Liver (tissue), 9 donors: ENCODE measurements around the gene MEGF11. TPM values are rescaled to one million over a fixed set of nuclear protein-coding genes. Genes with fewer than 3 reads are reported as not detected.

Experiments
- DNase-seq: peaks from one replicate; pipeline ENCODE4 v3.0.0-alpha.2; 2017; ENCODE audit warnings: low spot score
- H3K27ac ChIP-seq, 2 donors: one replicate each; pipeline ENCODE4 v1.7.0; 2013; ENCODE audit warnings: inconsistent platforms in 2 of 2, low read length in 2 of 2, control low read depth in 1 of 2, low read depth in 1 of 2, mild to moderate bottlenecking in 1 of 2
- H3K27me3 ChIP-seq, 4 donors: one replicate each; pipeline versions ENCODE4 v1.6.1 to v1.7.0; 2013; ENCODE audit warnings: low read length in 3 of 4, inconsistent platforms in 1 of 4, mild to moderate bottlenecking in 1 of 4, moderate library complexity in 1 of 4; ENCODE audit not compliant: control insufficient read depth in 4 of 4, insufficient read depth in 4 of 4
- H3K36me3 ChIP-seq, 4 donors: one replicate each; pipeline versions ENCODE4 v1.6.1 to v1.7.0; 2013; ENCODE audit warnings: low read length in 3 of 4, mild to moderate bottlenecking in 3 of 4, low read depth in 1 of 4, moderate library complexity in 1 of 4; ENCODE audit not compliant: control insufficient read depth in 4 of 4, insufficient read depth in 3 of 4
- H3K4me1 ChIP-seq, 4 donors: one replicate each; pipeline versions ENCODE4 v1.6.1 to v1.7.0; 2013; ENCODE audit warnings: low read length in 3 of 4, mild to moderate bottlenecking in 3 of 4, moderate library complexity in 1 of 4; ENCODE audit not compliant: control insufficient read depth in 4 of 4, insufficient read depth in 4 of 4
- H3K4me3 ChIP-seq, 3 donors: one replicate each; pipeline versions ENCODE4 v1.6.1 to v1.7.0; 2013; ENCODE audit warnings: low read length in 3 of 3, control low read depth in 1 of 3, low read depth in 1 of 3, mild to moderate bottlenecking in 1 of 3
- H3K9ac ChIP-seq, 2 donors: one replicate each; pipeline ENCODE4 v1.7.0; 2013; ENCODE audit warnings: low read length in 2 of 2, mild to moderate bottlenecking in 2 of 2, moderate library complexity in 2 of 2, control low read depth in 1 of 2, low read depth in 1 of 2
- H3K9me3 ChIP-seq, 4 donors: one replicate each; pipeline versions ENCODE4 v1.6.1 to v1.7.0; 2013; ENCODE audit warnings: low read length in 3 of 4; ENCODE audit not compliant: control insufficient read depth in 4 of 4
- ATF3 ChIP-seq: IDR thresholded peaks from 2 replicates; pipeline ENCODE4 v1.6.1; 2016; ENCODE audit warnings: antibody characterized with exemption
- CTCF ChIP-seq: fragments of 150-350 bp; IDR thresholded peaks from 2 replicates; pipeline ENCODE4 v1.5.1; 2017; ENCODE audit warnings: improper control_type of control experiment, low read depth, low read length; ENCODE audit not compliant: missing input control
- EGR1 ChIP-seq, 2 donors: IDR thresholded peaks; 2 replicates each; pipeline ENCODE4 v1.6.1; 2016 to 2018; ENCODE audit warnings: antibody characterized with exemption in 2 of 2, low read depth in 2 of 2
- FOXA1 ChIP-seq: IDR thresholded peaks from 2 replicates; pipeline ENCODE4 v1.6.1; 2016; ENCODE audit warnings: antibody characterized with exemption
- FOXA2 ChIP-seq: IDR thresholded peaks from 2 replicates; pipeline ENCODE4 v1.6.1; 2016; ENCODE audit warnings: antibody characterized with exemption
- GABPA ChIP-seq, 2 donors: IDR thresholded peaks in 1 of 2; conservative IDR thresholded peaks in 1 of 2; 2 replicates each; pipeline ENCODE4 v1.6.1; 2016; ENCODE audit warnings: antibody characterized with exemption in 2 of 2, mild to moderate bottlenecking in 1 of 2, moderate library complexity in 1 of 2
- HNF4A ChIP-seq, 2 donors: conservative IDR thresholded peaks; 2 replicates each; pipeline ENCODE4 v1.6.1; 2016; ENCODE audit warnings: antibody characterized with exemption in 2 of 2, mild to moderate bottlenecking in 2 of 2
- HNF4G ChIP-seq: IDR thresholded peaks from 2 replicates; pipeline ENCODE4 v1.6.1; 2016; ENCODE audit warnings: antibody characterized with exemption
- JUND ChIP-seq, 2 donors: IDR thresholded peaks; 2 replicates each; pipeline ENCODE4 v1.6.1; 2016; ENCODE audit warnings: antibody characterized with exemption in 2 of 2
- MAX ChIP-seq: IDR thresholded peaks from 2 replicates; pipeline ENCODE4 v1.6.1; 2016; ENCODE audit warnings: antibody characterized with exemption
- NR2F2 ChIP-seq: IDR thresholded peaks from 2 replicates; pipeline ENCODE4 v1.6.1; 2016; ENCODE audit warnings: antibody characterized with exemption
- RAD21 ChIP-seq, 2 donors: IDR thresholded peaks; 2 replicates each; pipeline ENCODE4 v1.6.1; 2016; ENCODE audit warnings: antibody characterized with exemption in 2 of 2, mild to moderate bottlenecking in 2 of 2
- REST ChIP-seq: IDR thresholded peaks from 2 replicates; pipeline ENCODE4 v1.6.1; 2016; ENCODE audit warnings: antibody characterized with exemption, mild to moderate bottlenecking
- RXRA ChIP-seq, 2 donors: IDR thresholded peaks; 2 replicates each; pipeline ENCODE4 v1.6.1; 2017 to 2018; ENCODE audit warnings: antibody characterized with exemption in 2 of 2, mild to moderate bottlenecking in 1 of 2
- SP1 ChIP-seq: IDR thresholded peaks from 2 replicates; pipeline ENCODE4 v1.6.1; 2018; ENCODE audit warnings: antibody characterized with exemption, mild to moderate bottlenecking
- TAF1 ChIP-seq: conservative IDR thresholded peaks from 2 replicates; pipeline ENCODE4 v1.6.1; 2016; ENCODE audit warnings: antibody characterized with exemption, mild to moderate bottlenecking
- YY1 ChIP-seq: IDR thresholded peaks from 2 replicates; pipeline ENCODE4 v1.6.1; 2016; ENCODE audit warnings: antibody characterized with exemption, mild to moderate bottlenecking
- ZBTB33 ChIP-seq: IDR thresholded peaks from 2 replicates; pipeline ENCODE4 v1.6.1; 2016; ENCODE audit warnings: antibody characterized with exemption
- WGBS: extraction: QIAGEN DNeasy Blood & Tissue Kit; methylation state at CpG from one replicate; pipeline ENCODE4 v1.1.7; 2013; 5-methylcytosine and 5-hydroxymethylcytosine counted together
- polyA plus RNA-seq, 2 donors: library from polyadenylated mRNA; stranded (reverse) in 1 of 2; unstranded in 1 of 2; fragments of 200-250 nt in 1 of 2; fragments of >200 nt in 1 of 2; fragmentation: Nextera tagmentation in 1 of 2; extraction: Ambion mirVana in 1 of 2; gene quantifications; one replicate each; pipeline versions ENCODE4 v1.2.1 to v1.2.3, GENCODE V29; 2013 to 2015
- total RNA-seq, 2 donors: library from RNA; depleted of rRNA; stranded (reverse); fragments of >200 nt; gene quantifications; one replicate each; pipeline ENCODE4 v1.2.3, GENCODE V29; 2014
- donor health status: healthy.
- donor health status: healthy.
- donor health status: healthy.
- donor health status: healthy.
- donor health status: healthy.

Gene MEGF11
- total and polyA plus RNA-seq, 4 donors, result under 0.01 to 0.51 (median 0.03) TPM; not detected in 1

- H3K9ac ChIP-seq, result no peak overlapping the region
- no peak overlapping the region for H3K27ac ChIP-seq
- no peaks in the 10 kb centered on the region for H3K4me1 ChIP-seq
- H3K36me3 ChIP-seq, result peaks cover 0 to 23% (median 4%) of the 10 kb centered on the region in 4 donors
- peak; percentile 19 for DNase-seq
- H3K4me3 ChIP-seq, result no peak overlapping the region
- 97% methylated on average over 4 of the region's 4 CpGs for WGBS
- TF ChIP-seq JUND (IDR thresholded peaks at IDR 0.05) (no peak), CTCF (no peak), FOXA1 (no peak), ZBTB33 (no peak), MAX (no peak), YY1 (no peak), RXRA (IDR thresholded peaks at IDR 0.05) (no peak), REST (no peak), GABPA (IDR thresholded peaks at IDR 0.05 in 1 of 2, conservative IDR thresholded peaks at IDR 0.05 in 1 of 2) (no peak), FOXA2 (no peak), HNF4G (no peak), TAF1 (no peak), SP1 (no peak), HNF4A (conservative IDR thresholded peaks at IDR 0.05) (no peak), EGR1 (IDR thresholded peaks at IDR 0.05; ENCODE audit: low read depth in 2 of 2) (no peak), NR2F2 (no peak), ATF3 (no peak), RAD21 (IDR thresholded peaks at IDR 0.05) (no peak)
- no peaks in the 10 kb centered on the region for H3K27me3 ChIP-seq
- H3K9me3 ChIP-seq, result no peaks in the 10 kb centered on the region
Observed at GRCh38 chr15:65908876-65909275, 344.7 kb downstream of the MEGF11 start.
